ENCODE results near the gene FBXL19. TPM values are rescaled to one million over a fixed set of nuclear protein-coding genes. Genes with fewer than 3 reads are reported as not detected.

The FBXL19 gene
- total and polyA plus RNA-seq, 9 of the 15 experiments (the other 6 are each of a cell fraction or from before 2014, with no cell fraction given) = 0.13 to 48.0 (median 13.5) TPM; not detected in 1

DNA sequence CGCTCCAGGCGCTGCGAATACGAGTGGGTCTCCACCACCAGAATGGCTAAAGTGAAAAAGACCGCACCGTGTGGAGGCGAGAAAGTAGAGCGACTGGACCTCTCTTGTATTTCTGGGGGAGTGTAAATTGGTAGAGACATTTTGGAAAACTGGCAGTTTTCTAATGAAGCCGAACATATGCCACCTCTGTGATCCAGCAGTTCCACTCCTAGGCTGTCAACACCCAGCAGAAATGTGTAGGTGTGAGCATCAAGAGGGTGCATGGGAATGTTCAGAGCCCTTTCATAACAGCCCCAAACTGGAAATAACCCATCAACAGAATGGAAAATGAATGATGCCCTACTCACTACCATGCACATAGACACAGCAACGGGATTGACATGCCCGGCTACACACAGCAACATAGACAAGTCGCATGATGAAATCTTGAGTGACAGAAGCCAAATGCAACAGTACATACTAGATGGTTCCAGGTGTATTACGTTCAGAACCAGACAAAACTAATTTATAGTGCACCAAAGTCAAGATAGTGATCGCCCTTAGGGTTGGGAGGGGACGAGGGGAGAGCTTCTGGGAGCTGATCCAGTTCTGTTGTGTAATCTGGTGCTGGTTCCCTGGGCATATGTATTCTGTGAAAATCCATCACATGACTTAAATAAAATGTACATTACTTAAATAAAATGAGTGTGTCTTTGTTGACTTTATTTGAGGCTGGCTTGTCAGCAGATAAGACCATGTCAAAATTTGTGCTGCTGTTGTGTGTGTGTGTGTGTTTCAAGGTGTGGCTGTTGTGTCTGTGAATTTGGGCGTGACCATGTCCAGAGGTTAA is 28.6 kb upstream of the FBXL19 start (continued):
- TF ChIP-seq, protein P1, sequence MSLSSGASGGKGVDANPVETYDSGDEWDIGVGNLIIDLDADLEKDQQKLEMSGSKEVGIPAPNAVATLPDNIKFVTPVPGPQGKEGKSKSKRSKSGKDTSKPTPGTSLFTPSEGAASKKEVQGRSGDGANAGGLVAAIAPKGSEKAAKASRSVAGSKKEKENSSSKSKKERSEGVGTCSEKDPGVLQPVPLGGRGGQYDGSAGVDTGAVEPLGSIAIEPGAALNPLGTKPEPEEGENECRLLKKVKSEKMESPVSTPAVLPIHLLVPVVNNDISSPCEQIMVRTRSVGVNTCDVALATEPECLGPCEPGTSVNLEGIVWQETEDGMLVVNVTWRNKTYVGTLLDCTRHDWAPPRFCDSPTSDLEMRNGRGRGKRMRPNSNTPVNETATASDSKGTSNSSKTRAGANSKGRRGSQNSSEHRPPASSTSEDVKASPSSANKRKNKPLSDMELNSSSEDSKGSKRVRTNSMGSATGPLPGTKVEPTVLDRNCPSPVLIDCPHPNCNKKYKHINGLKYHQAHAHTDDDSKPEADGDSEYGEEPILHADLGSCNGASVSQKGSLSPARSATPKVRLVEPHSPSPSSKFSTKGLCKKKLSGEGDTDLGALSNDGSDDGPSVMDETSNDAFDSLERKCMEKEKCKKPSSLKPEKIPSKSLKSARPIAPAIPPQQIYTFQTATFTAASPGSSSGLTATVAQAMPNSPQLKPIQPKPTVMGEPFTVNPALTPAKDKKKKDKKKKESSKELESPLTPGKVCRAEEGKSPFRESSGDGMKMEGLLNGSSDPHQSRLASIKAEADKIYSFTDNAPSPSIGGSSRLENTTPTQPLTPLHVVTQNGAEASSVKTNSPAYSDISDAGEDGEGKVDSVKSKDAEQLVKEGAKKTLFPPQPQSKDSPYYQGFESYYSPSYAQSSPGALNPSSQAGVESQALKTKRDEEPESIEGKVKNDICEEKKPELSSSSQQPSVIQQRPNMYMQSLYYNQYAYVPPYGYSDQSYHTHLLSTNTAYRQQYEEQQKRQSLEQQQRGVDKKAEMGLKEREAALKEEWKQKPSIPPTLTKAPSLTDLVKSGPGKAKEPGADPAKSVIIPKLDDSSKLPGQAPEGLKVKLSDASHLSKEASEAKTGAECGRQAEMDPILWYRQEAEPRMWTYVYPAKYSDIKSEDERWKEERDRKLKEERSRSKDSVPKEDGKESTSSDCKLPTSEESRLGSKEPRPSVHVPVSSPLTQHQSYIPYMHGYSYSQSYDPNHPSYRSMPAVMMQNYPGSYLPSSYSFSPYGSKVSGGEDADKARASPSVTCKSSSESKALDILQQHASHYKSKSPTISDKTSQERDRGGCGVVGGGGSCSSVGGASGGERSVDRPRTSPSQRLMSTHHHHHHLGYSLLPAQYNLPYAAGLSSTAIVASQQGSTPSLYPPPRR (CRISPR knock-in tag; IDR thresholded peaks at IDR 0.05; ENCODE audit: borderline replicate concordance) = no peak
- no peak for TF ChIP-seq KLF13 (tag; IDR thresholded peaks at IDR 0.05; ENCODE audit: borderline replicate concordance, low read depth)
- TF ChIP-seq TCF3 (CRISPR knock-in tag; IDR thresholded peaks at IDR 0.05) = no peak; the same call in 1 of the 2 replicates
- TF ChIP-seq, protein P2, sequence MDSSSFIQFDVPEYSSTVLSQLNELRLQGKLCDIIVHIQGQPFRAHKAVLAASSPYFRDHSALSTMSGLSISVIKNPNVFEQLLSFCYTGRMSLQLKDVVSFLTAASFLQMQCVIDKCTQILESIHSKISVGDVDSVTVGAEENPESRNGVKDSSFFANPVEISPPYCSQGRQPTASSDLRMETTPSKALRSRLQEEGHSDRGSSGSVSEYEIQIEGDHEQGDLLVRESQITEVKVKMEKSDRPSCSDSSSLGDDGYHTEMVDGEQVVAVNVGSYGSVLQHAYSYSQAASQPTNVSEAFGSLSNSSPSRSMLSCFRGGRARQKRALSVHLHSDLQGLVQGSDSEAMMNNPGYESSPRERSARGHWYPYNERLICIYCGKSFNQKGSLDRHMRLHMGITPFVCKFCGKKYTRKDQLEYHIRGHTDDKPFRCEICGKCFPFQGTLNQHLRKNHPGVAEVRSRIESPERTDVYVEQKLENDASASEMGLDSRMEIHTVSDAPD (CRISPR knock-in tag; IDR thresholded peaks at IDR 0.05) = no peak; the same call in 1 of the 2 replicates
- TF ChIP-seq TBL1XR1 (IDR thresholded peaks at IDR 0.05; ENCODE audit: low read length in 2 of 2) = no peak
- TF ChIP-seq HOXB6 (CRISPR knock-in tag; IDR thresholded peaks at IDR 0.05; ENCODE audit: borderline replicate concordance) = no peak
- no peak for TF ChIP-seq PYGO2 (tag; IDR thresholded peaks at IDR 0.05)
- TF ChIP-seq, protein P3, sequence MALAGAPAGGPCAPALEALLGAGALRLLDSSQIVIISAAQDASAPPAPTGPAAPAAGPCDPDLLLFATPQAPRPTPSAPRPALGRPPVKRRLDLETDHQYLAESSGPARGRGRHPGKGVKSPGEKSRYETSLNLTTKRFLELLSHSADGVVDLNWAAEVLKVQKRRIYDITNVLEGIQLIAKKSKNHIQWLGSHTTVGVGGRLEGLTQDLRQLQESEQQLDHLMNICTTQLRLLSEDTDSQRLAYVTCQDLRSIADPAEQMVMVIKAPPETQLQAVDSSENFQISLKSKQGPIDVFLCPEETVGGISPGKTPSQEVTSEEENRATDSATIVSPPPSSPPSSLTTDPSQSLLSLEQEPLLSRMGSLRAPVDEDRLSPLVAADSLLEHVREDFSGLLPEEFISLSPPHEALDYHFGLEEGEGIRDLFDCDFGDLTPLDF (CRISPR knock-in tag; IDR thresholded peaks at IDR 0.05) = no peak
- no peak for TF ChIP-seq ZNF253 (CRISPR knock-in tag; conservative IDR thresholded peaks at IDR 0.05)
- no peak for TF ChIP-seq ZNF695 (CRISPR knock-in tag; IDR thresholded peaks at IDR 0.05)
- TF ChIP-seq ZFPM2 (CRISPR knock-in tag; IDR thresholded peaks at IDR 0.05) = no peak
- TF ChIP-seq, protein P4, sequence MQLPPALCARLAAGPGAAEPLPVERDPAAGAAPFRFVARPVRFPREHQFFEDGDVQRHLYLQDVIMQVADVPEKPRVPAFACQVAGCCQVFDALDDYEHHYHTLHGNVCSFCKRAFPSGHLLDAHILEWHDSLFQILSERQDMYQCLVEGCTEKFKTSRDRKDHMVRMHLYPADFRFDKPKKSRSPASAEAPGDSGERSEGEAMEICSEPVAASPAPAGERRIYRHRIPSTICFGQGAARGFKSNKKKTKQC (CRISPR knock-in tag; IDR thresholded peaks at IDR 0.05) = no peak
- TF ChIP-seq, protein P5, sequence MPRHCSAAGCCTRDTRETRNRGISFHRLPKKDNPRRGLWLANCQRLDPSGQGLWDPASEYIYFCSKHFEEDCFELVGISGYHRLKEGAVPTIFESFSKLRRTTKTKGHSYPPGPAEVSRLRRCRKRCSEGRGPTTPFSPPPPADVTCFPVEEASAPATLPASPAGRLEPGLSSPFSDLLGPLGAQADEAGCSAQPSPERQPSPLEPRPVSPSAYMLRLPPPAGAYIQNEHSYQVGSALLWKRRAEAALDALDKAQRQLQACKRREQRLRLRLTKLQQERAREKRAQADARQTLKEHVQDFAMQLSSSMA (CRISPR knock-in tag; IDR thresholded peaks at IDR 0.05) = no peak
- no peak for TF ChIP-seq JUNB (CRISPR knock-in tag; conservative IDR thresholded peaks at IDR 0.05)
- TF ChIP-seq, protein P6, sequence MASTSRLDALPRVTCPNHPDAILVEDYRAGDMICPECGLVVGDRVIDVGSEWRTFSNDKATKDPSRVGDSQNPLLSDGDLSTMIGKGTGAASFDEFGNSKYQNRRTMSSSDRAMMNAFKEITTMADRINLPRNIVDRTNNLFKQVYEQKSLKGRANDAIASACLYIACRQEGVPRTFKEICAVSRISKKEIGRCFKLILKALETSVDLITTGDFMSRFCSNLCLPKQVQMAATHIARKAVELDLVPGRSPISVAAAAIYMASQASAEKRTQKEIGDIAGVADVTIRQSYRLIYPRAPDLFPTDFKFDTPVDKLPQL (IDR thresholded peaks at IDR 0.05; ENCODE audit: extremely low read depth, insufficient read length) = no peak
- no peak for TF ChIP-seq BRD9 (IDR thresholded peaks at IDR 0.05; ENCODE audit: low read depth, partially characterized antibody)
- no peak for TF ChIP-seq TEAD2 (tag; IDR thresholded peaks at IDR 0.05)
- TF ChIP-seq BCL6 (CRISPR knock-in tag; IDR thresholded peaks at IDR 0.05) = no peak

Data from K562 (cell line).